HepG2 (cell line): ENCODE data around the gene MAB21L4. TPM values are rescaled to one million over a fixed set of nuclear protein-coding genes. Genes with fewer than 3 reads are reported as not detected.

Experiments used
- CCDC6 ChIP-seq: sonication (generic); formaldehyde crosslinking; IDR thresholded peaks from 2 replicates; pipeline ENCODE4 v1.8.1; 2022; ENCODE audit warnings: mild to moderate bottlenecking, missing genetic modification reagents, moderate library complexity
- ELF3 ChIP-seq: IDR thresholded peaks from 2 replicates; pipeline ENCODE4 v1.6.1; 2016; ENCODE audit warnings: missing genetic modification reagents, missing compliant biosample characterization
- FOXA3 ChIP-seq: IDR thresholded peaks from 2 replicates; pipeline ENCODE4 v1.6.1; 2016; ENCODE audit warnings: missing genetic modification reagents, missing compliant biosample characterization
- FOXM1 ChIP-seq: sonication (generic); formaldehyde crosslinking; IDR thresholded peaks from 2 replicates; pipeline ENCODE4 v1.5.0; 2020; ENCODE audit warnings: missing genetic modification reagents
- GATAD1 ChIP-seq: IDR thresholded peaks from 2 replicates; pipeline ENCODE4 v1.6.1; 2016; ENCODE audit warnings: missing genetic modification reagents, missing compliant biosample characterization
- HOXA7 ChIP-seq: sonication (generic); formaldehyde crosslinking; IDR thresholded peaks from 2 replicates; pipeline ENCODE4 v1.8.1; 2022; ENCODE audit warnings: mild to moderate bottlenecking, missing genetic modification reagents, moderate library complexity
- KMT2A ChIP-seq: sonication (generic); formaldehyde crosslinking; IDR thresholded peaks from 2 replicates; pipeline ENCODE4 v1.4.0; 2020; ENCODE audit warnings: missing genetic modification reagents
- MIXL1 ChIP-seq: IDR thresholded peaks from 2 replicates; pipeline ENCODE4 v1.6.1; 2016
- NFKB2 ChIP-seq: sonication (generic); formaldehyde crosslinking; IDR thresholded peaks from 2 replicates; pipeline ENCODE4 v1.4.0; 2020; ENCODE audit warnings: missing genetic modification reagents, borderline replicate concordance
- PAX8 ChIP-seq: sonication (generic); formaldehyde crosslinking; IDR thresholded peaks from 2 replicates; pipeline ENCODE4 v1.8.0; 2022; ENCODE audit warnings: mild to moderate bottlenecking, missing genetic modification reagents, borderline replicate concordance
- RXRB ChIP-seq: IDR thresholded peaks from 2 replicates; pipeline ENCODE4 v1.6.1; 2016; ENCODE audit warnings: borderline replicate concordance, missing genetic modification reagents, missing compliant biosample characterization
- SATB2 ChIP-seq: sonication (generic); formaldehyde crosslinking; IDR thresholded peaks from 2 replicates; pipeline ENCODE4 v1.5.0; 2020; ENCODE audit warnings: missing genetic modification reagents
- SRY ChIP-seq: sonication (generic); formaldehyde crosslinking; IDR thresholded peaks from 2 replicates; pipeline ENCODE4 v1.8.0; 2022; ENCODE audit warnings: mild to moderate bottlenecking, missing genetic modification reagents
- ZKSCAN1 ChIP-seq: fragments of 150-350 bp; IDR thresholded peaks from 2 replicates; pipeline ENCODE4 v1.6.1; 2014; ENCODE audit warnings: low read length
- ZNF263 ChIP-seq: sonication (generic); formaldehyde crosslinking; IDR thresholded peaks from 2 replicates; pipeline ENCODE4 v1.4.0; 2020; ENCODE audit warnings: missing genetic modification reagents
- ZNF564 ChIP-seq: sonication (generic); formaldehyde crosslinking; IDR thresholded peaks from 2 replicates; pipeline ENCODE4 v1.8.1; 2023; ENCODE audit warnings: mild to moderate bottlenecking, missing genetic modification reagents
- ZNF572 ChIP-seq: sonication (generic); formaldehyde crosslinking; IDR thresholded peaks from 2 replicates; pipeline ENCODE4 v1.5.1; 2020; ENCODE audit warnings: mild to moderate bottlenecking, missing genetic modification reagents
- ZNF614 ChIP-seq: IDR thresholded peaks from 2 replicates; pipeline ENCODE4 v1.6.1; 2018; ENCODE audit warnings: missing biosample characterization, missing genetic modification reagents, inconsistent platforms, borderline replicate concordance
- ZNF747 ChIP-seq: sonication (generic); formaldehyde crosslinking; IDR thresholded peaks from 2 replicates; pipeline ENCODE4 v1.8.1; 2023; ENCODE audit warnings: missing genetic modification reagents, mild to moderate bottlenecking, borderline replicate concordance
- polyA plus RNA-seq, 8 experiments: library from polyadenylated mRNA; depleted of rRNA in 3 of 8; stranded (reverse) in 7 of 8; unstranded in 1 of 8; fragments of >200 nt; fragmentation: Illumina TruSeq in 4 of 8; extraction: Trizol in 4 of 8; gene quantifications; 2 replicates each; pipeline versions ENCODE4 v1.2.1 to v1.2.3, GENCODE V29; 2011 to 2016; ENCODE audit warnings: low read depth in 4 of 8, missing spikeins in 1 of 8, mixed read lengths in 1 of 8; ENCODE audit not compliant: insufficient read depth in 1 of 8
- total RNA-seq, 5 experiments: library from RNA; depleted of rRNA; stranded (reverse); fragments of >200 nt; fragmentation: Illumina TruSeq; extraction: Trizol; gene quantifications; 2 replicates each; pipeline ENCODE4 v1.2.3, GENCODE V29; 2016; ENCODE audit warnings: low read depth in 1 of 5
- TF ChIP-seq, protein P1 (sequence below): sonication (generic); formaldehyde crosslinking; IDR thresholded peaks from 2 replicates; pipeline ENCODE4 v1.4.0; 2020; ENCODE audit warnings: mild to moderate bottlenecking, missing genetic modification reagents
- TF ChIP-seq, protein P2 (sequence below): sonication (generic); formaldehyde crosslinking; IDR thresholded peaks from 2 replicates; pipeline ENCODE4 v1.9.0; 2021; ENCODE audit warnings: missing genetic modification reagents, borderline replicate concordance
- TF ChIP-seq, protein P3 (sequence below): sonication (generic); formaldehyde crosslinking; IDR thresholded peaks from 2 replicates; pipeline ENCODE4 v1.5.0; 2020; ENCODE audit warnings: missing genetic modification reagents
- TF ChIP-seq, protein P4 (sequence below): sonication (generic); formaldehyde crosslinking; IDR thresholded peaks from 2 replicates; pipeline ENCODE4 v1.8.0; 2022; ENCODE audit warnings: low read depth, missing genetic modification reagents

MAB21L4 gene
- total and polyA plus RNA-seq, 2 of the 13 experiments (the other 11 are each of a cell fraction or from before 2014, with no cell fraction given): 3.0 to 14.0 TPM

DNA sequence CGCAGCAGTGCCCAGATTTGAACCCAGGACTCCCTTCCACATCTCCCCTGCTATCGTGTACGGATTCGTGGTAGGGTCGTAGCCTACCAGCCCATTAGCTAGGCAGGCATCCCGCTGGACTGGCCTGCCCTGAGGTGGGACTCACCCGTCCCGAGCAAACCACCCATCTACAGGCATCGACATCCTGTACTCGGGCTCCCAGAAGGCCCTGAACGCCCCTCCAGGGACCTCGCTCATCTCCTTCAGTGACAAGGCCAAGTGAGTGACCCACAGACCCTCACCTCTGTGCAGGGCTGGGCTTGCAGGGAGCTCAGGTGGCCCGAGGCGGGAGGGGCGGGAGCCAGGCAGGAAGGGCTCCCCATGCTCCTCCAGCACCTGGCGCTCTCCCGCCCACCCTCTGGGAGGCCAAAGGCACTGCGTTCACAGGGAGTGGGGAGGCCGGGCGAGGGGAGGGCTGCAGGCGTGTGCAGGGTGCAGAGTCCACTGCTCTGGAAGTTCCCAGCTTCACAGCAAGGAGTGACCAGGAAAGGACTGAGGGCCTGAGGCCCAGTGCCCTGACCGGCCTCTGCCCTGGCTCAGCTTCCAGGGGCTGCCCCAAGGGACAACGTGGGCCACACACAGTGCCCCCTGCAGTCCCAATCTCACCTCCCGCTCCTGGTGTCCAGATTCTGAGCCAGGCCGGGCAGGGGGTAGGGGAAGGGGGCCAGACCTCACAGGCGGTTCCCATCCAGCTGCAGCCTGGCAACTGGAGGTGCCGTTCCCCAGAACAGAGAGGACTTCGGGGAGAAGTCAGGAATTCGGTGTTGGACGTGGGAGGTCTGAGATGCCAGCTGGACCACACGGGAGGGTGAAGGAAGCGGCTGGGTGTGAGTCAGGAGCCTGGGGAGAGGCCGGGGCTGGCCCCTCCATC is 21.9 kb downstream of the MAB21L4 start (continued):
- TF ChIP-seq, protein P1, sequence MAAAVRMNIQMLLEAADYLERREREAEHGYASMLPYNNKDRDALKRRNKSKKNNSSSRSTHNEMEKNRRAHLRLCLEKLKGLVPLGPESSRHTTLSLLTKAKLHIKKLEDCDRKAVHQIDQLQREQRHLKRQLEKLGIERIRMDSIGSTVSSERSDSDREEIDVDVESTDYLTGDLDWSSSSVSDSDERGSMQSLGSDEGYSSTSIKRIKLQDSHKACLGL (CRISPR knock-in tag): peak; percentile 65; the same call in 1 of the 2 replicates
- TF ChIP-seq CCDC6 (CRISPR knock-in tag): peak; percentile 97
- TF ChIP-seq FOXM1 (CRISPR knock-in tag): no peak
- TF ChIP-seq ZNF564 (CRISPR knock-in tag): peak; percentile 95
- TF ChIP-seq, protein P2, sequence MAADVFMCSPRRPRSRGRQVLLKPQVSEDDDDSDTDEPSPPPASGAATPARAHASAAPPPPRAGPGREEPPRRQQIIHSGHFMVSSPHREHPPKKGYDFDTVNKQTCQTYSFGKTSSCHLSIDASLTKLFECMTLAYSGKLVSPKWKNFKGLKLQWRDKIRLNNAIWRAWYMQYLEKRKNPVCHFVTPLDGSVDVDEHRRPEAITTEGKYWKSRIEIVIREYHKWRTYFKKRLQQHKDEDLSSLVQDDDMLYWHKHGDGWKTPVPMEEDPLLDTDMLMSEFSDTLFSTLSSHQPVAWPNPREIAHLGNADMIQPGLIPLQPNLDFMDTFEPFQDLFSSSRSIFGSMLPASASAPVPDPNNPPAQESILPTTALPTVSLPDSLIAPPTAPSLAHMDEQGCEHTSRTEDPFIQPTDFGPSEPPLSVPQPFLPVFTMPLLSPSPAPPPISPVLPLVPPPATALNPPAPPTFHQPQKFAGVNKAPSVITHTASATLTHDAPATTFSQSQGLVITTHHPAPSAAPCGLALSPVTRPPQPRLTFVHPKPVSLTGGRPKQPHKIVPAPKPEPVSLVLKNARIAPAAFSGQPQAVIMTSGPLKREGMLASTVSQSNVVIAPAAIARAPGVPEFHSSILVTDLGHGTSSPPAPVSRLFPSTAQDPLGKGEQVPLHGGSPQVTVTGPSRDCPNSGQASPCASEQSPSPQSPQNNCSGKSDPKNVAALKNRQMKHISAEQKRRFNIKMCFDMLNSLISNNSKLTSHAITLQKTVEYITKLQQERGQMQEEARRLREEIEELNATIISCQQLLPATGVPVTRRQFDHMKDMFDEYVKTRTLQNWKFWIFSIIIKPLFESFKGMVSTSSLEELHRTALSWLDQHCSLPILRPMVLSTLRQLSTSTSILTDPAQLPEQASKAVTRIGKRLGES (CRISPR knock-in tag): no peak
- TF ChIP-seq SATB2: no peak
- TF ChIP-seq, protein P3, sequence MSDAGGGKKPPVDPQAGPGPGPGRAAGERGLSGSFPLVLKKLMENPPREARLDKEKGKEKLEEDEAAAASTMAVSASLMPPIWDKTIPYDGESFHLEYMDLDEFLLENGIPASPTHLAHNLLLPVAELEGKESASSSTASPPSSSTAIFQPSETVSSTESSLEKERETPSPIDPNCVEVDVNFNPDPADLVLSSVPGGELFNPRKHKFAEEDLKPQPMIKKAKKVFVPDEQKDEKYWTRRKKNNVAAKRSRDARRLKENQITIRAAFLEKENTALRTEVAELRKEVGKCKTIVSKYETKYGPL (CRISPR knock-in tag): no peak
- no peak for TF ChIP-seq HOXA7 (CRISPR knock-in tag)
- peak; percentile 99 for TF ChIP-seq ZNF263
- peak; percentile 70 for TF ChIP-seq MIXL1 (CRISPR knock-in tag)
- no peak for TF ChIP-seq ZKSCAN1
- peak; percentile 91; the same call in 1 of the 2 replicates for TF ChIP-seq ZNF747 (CRISPR knock-in tag)
- TF ChIP-seq ELF3 (CRISPR knock-in tag): peak; percentile 96
- peak; percentile 79; the same call in 1 of the 2 replicates for TF ChIP-seq ZNF572
- TF ChIP-seq PAX8 (CRISPR knock-in tag): peak; percentile 78; the same call in 1 of the 2 replicates
- peak; percentile 37; the same call in 1 of the 2 replicates for TF ChIP-seq KMT2A
- peak; percentile 97 for TF ChIP-seq RXRB
- no peak for TF ChIP-seq SRY (CRISPR knock-in tag)
- TF ChIP-seq NFKB2 (CRISPR knock-in tag): peak; percentile 46; the same call in 1 of the 2 replicates
- peak; percentile 84 for TF ChIP-seq FOXA3 (CRISPR knock-in tag)
- TF ChIP-seq GATAD1 (CRISPR knock-in tag): peak; percentile 79
- TF ChIP-seq, protein P4, sequence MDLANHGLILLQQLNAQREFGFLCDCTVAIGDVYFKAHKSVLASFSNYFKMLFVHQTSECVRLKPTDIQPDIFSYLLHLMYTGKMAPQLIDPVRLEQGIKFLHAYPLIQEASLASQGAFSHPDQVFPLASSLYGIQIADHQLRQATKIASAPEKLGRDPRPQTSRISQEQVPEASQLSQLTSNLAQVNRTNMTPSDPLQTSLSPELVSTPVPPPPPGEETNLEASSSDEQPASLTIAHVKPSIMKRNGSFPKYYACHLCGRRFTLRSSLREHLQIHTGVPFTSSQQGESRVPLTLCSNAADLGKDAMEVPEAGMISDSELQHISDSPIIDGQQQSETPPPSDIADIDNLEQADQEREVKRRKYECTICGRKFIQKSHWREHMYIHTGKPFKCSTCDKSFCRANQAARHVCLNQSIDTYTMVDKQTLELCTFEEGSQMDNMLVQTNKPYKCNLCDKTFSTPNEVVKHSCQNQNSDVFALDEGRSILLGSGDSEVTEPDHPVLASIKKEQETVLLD (CRISPR knock-in tag): no peak
- peak; percentile 99 for TF ChIP-seq ZNF614 (CRISPR knock-in tag)
